Activated CD4-positive, alpha-beta memory T cell treated with anti-CD3 and anti-CD28 coated beads for 36 hours (primary cell): ENCODE data around the gene TMC3. TPM values are rescaled to one million over a fixed set of nuclear protein-coding genes. Genes with fewer than 3 reads are reported as not detected.
"Not testable (repeated sequence)": the region's sequence is repeated elsewhere in the genome, so short reads cannot be mapped to it uniquely, and the experiment has no call there.

Source experiments
- CTCF ChIA-PET: fragments of 350-600 bp; sonication (Branson Sonifier 250); formaldehyde crosslinking; loops from one replicate; lab custom pipeline; 2021; ENCODE audit warnings: antibody characterized with exemption, inconsistent platforms; lab: Charles Lee
- POLR2A ChIA-PET: fragments of 350-600 bp; sonication (Branson Sonifier 250); formaldehyde crosslinking; loops from one replicate; lab custom pipeline; 2021; ENCODE audit warnings: antibody characterized with exemption; lab: Charles Lee
- DNase-seq: peaks from one replicate; pipeline ENCODE4 v3.0.0-alpha.2; 2020
- H3K27ac Mint-ChIP-seq: one replicate; pipeline ENCODE4 v1.8.0; 2021; ENCODE audit warnings: mixed read lengths
- H3K27me3 Mint-ChIP-seq: one replicate; pipeline ENCODE4 v1.8.0; 2021; ENCODE audit warnings: mixed read lengths
- H3K36me3 Mint-ChIP-seq: one replicate; pipeline ENCODE4 v1.8.0; 2021; ENCODE audit warnings: mixed read lengths
- H3K4me1 Mint-ChIP-seq: one replicate; pipeline ENCODE4 v1.8.0; 2021; ENCODE audit warnings: low read depth, mixed read lengths
- H3K4me3 Mint-ChIP-seq: one replicate; pipeline ENCODE4 v1.8.0; 2021; ENCODE audit warnings: mild to moderate bottlenecking, mixed read lengths
- H3K9me3 Mint-ChIP-seq: one replicate; pipeline ENCODE4 v1.8.0; 2021; ENCODE audit warnings: mixed read lengths
- intact Hi-C: fragments of 100-400 bp; cut with micrococcal nuclease; formaldehyde crosslinking; loops from one replicate; pipeline ENCODE4 v1.15.1; 2023
- total RNA-seq, 2 experiments: library from RNA; stranded (reverse); gene quantifications; one replicate each; pipeline ENCODE4 v1.2.3, GENCODE V29; 2021

Gene TMC3
- total RNA-seq, result not detected

GRCh38 chr15:81373775-81374395 is at the start of gene TMC3:
Gene TMC3, minus strand, starts transcription at chr15:81374213. Its CDS starts 136 bp downstream, at chr15:81374077.
- H3K9me3 Mint-ChIP-seq, result no peaks in the 10 kb centered on the region
- H3K27ac Mint-ChIP-seq, result no peak within 1 kb of the TSS
- no peaks in the 10 kb centered on the region for H3K27me3 Mint-ChIP-seq
- no peak within 1 kb of the TSS for H3K4me3 Mint-ChIP-seq
- CTCF ChIA-PET, result interaction anchor here (0.6 kb wide), 1 partner anchor 1016 kb away, joined by 3 read pairs; no protein-coding TSS in a partner anchor
- intact Hi-C loops, result no loop called here
- POLR2A ChIA-PET, result no interaction called here
- H3K4me1 Mint-ChIP-seq, result no peaks in the 10 kb centered on the region
- H3K36me3 Mint-ChIP-seq, result no peaks in the 10 kb centered on the region
- no peak for DNase-seq

- peaks cover 5% of the 10 kb centered on the region for H3K27me3 Mint-ChIP-seq
- H3K4me3 Mint-ChIP-seq, result no peak overlapping the region
- no peak for DNase-seq
- ChIA-PET CTCF (interaction anchor here (0.7 kb wide), 1 partner anchor 20 kb away, joined by 3 read pairs; no protein-coding TSS in a partner anchor), POLR2A (interaction anchor here (0.7 kb wide), 1 partner anchor 51 kb away, joined by 3 read pairs; no protein-coding TSS in a partner anchor)
- no peaks in the 10 kb centered on the region for H3K36me3 Mint-ChIP-seq
- no peaks in the 10 kb centered on the region for H3K4me1 Mint-ChIP-seq
- no peaks in the 10 kb centered on the region for H3K9me3 Mint-ChIP-seq
- H3K27ac Mint-ChIP-seq, result no peak overlapping the region
- intact Hi-C loops, result no loop called here
These were observed 47.4 kb upstream of the TMC3 start for GRCh38 chr15:81421461-81421860.

GRCh38 chr15:81419332-81419943 is 45.4 kb upstream of the TMC3 start:
- Mint-ChIP-seq H3K4me1 (peaks cover 4% of the 10 kb centered on the region), H3K27ac (no peak overlapping the region), H3K4me3 (no peak overlapping the region), H3K27me3 (peaks cover 5% of the 10 kb centered on the region), H3K36me3 (no peaks in the 10 kb centered on the region), H3K9me3 (no peaks in the 10 kb centered on the region)
- intact Hi-C loops, result no loop called here
- DNase-seq, result no peak
- ChIA-PET CTCF (no interaction called here), POLR2A (no interaction called here)

- Mint-ChIP-seq H3K27ac (no peak overlapping the region), H3K4me3 (no peak overlapping the region), H3K4me1 (peaks cover 4% of the 10 kb centered on the region), H3K27me3 (peaks cover 9% of the 10 kb centered on the region), H3K9me3 (no peaks in the 10 kb centered on the region), H3K36me3 (no peaks in the 10 kb centered on the region)
- intact Hi-C loops, result no loop called here
- ChIA-PET CTCF (no interaction called here), POLR2A (no interaction called here)
- no peak for DNase-seq
These were observed 44.9 kb upstream of the TMC3 start for GRCh38 chr15:81418891-81419290.

- H3K4me1 Mint-ChIP-seq, result peaks cover 4% of the 10 kb centered on the region
- intact Hi-C loops, result no loop called here
These were observed 44.4 kb upstream of the TMC3 start for GRCh38 chr15:81418444-81418843.

GRCh38 chr15:81414274-81414968 is 40.4 kb upstream of the TMC3 start:
- H3K4me1 Mint-ChIP-seq, DNase-seq, POLR2A ChIA-PET, H3K27ac Mint-ChIP-seq, H3K36me3 Mint-ChIP-seq, H3K9me3 Mint-ChIP-seq, H3K4me3 Mint-ChIP-seq: not testable (repeated sequence)
- CTCF ChIA-PET, result interaction anchor here (1.6 kb wide), 1 partner anchor 139 kb away, joined by 4 read pairs; no protein-coding TSS in a partner anchor
- H3K27me3 Mint-ChIP-seq, result peaks cover 15% of the 10 kb centered on the region
- intact Hi-C loops, result loop anchor here (5.0 kb wide), 1 partner anchor 222 kb away; no protein-coding TSS in a partner anchor

More at GRCh38 chr15:81418444-81418843, 44.4 kb upstream of the TMC3 start:
- no peaks in the 10 kb centered on the region for H3K9me3 Mint-ChIP-seq
- no peaks in the 10 kb centered on the region for H3K36me3 Mint-ChIP-seq
- DNase-seq, result no peak
- no peak overlapping the region for H3K27ac Mint-ChIP-seq
- CTCF ChIA-PET, result no interaction called here
- H3K27me3 Mint-ChIP-seq, result peaks cover 11% of the 10 kb centered on the region
- H3K4me3 Mint-ChIP-seq, result no peak overlapping the region
- POLR2A ChIA-PET, result no interaction called here

- Mint-ChIP-seq H3K27me3 (peaks cover 15% of the 10 kb centered on the region), H3K36me3 (no peaks in the 10 kb centered on the region), H3K9me3 (no peaks in the 10 kb centered on the region), H3K4me3 (no peak overlapping the region), H3K27ac (no peak overlapping the region), H3K4me1 (peaks cover 9% of the 10 kb centered on the region)
- ChIA-PET POLR2A (no interaction called here), CTCF (no interaction called here)
- intact Hi-C loops, result loop anchor here (2.0 to 5.0 kb wide), 2 partner anchors 25 to 222 kb away; no protein-coding TSS in a partner anchor
- no peak for DNase-seq
These were observed 39.8 kb upstream of the TMC3 start for GRCh38 chr15:81413851-81414250.

GRCh38 chr15:81411969-81412633 is 38.1 kb upstream of the TMC3 start:
- CTCF ChIA-PET, result interaction anchor here (3.4 kb wide), 1 partner anchor 143 kb away, joined by 8 read pairs; no protein-coding TSS in a partner anchor
- no peak overlapping the region for H3K27ac Mint-ChIP-seq
- no peaks in the 10 kb centered on the region for H3K36me3 Mint-ChIP-seq
- intact Hi-C loops, result loop anchor here (2.0 to 5.0 kb wide), 2 partner anchors 23 to 220 kb away; no protein-coding TSS in a partner anchor
- H3K27me3 Mint-ChIP-seq, result peaks cover 20% of the 10 kb centered on the region
- no peak overlapping the region for H3K4me3 Mint-ChIP-seq
- POLR2A ChIA-PET, result no interaction called here
- no peaks in the 10 kb centered on the region for H3K9me3 Mint-ChIP-seq
- H3K4me1 Mint-ChIP-seq, result peaks cover 9% of the 10 kb centered on the region
- DNase-seq, result no peak

- Mint-ChIP-seq H3K4me1 (peaks cover 9% of the 10 kb centered on the region), H3K36me3 (no peaks in the 10 kb centered on the region), H3K9me3 (no peaks in the 10 kb centered on the region), H3K4me3 (no peak overlapping the region), H3K27ac (no peak overlapping the region), H3K27me3 (peaks cover 20% of the 10 kb centered on the region)
- intact Hi-C loops, result loop anchor here (5.0 kb wide), 1 partner anchor 219 kb away; no protein-coding TSS in a partner anchor
- ChIA-PET CTCF (interaction anchor here (0.8 to 3.6 kb wide), 9 partner anchors 11 to 698 kb away, joined by 3 to 23 read pairs (median 3); no protein-coding TSS in a partner anchor), POLR2A (no interaction called here)
- no peak for DNase-seq
These were observed 37.0 kb upstream of the TMC3 start for GRCh38 chr15:81411051-81411450.

- H3K36me3 Mint-ChIP-seq, result no peaks in the 10 kb centered on the region
- peaks cover 9% of the 10 kb centered on the region for H3K4me1 Mint-ChIP-seq
- H3K27ac Mint-ChIP-seq, result no peak overlapping the region
- H3K4me3 Mint-ChIP-seq, result no peak overlapping the region
- CTCF ChIA-PET, result interaction anchor here (0.8 to 3.6 kb wide), 10 partner anchors 10 to 699 kb away, joined by 3 to 23 read pairs (median 4); no protein-coding TSS in a partner anchor
- H3K27me3 Mint-ChIP-seq, result peaks cover 20% of the 10 kb centered on the region
- H3K9me3 Mint-ChIP-seq, result no peaks in the 10 kb centered on the region
- POLR2A ChIA-PET, result no interaction called here
- intact Hi-C loops, result loop anchor here (5.0 kb wide), 1 partner anchor 218 kb away; no protein-coding TSS in a partner anchor
- DNase-seq, result peak; percentile 11
These were observed 36.3 kb upstream of the TMC3 start for GRCh38 chr15:81410318-81410753.

- no peak for DNase-seq
- ChIA-PET CTCF (interaction anchor here (1.2 to 3.6 kb wide), 5 partner anchors 8 to 142 kb away, joined by 3 to 23 read pairs (median 12); no protein-coding TSS in a partner anchor), POLR2A (interaction anchor here (1.7 kb wide), 1 partner anchor 138 kb away, joined by 4 read pairs; no protein-coding TSS in a partner anchor)
- Mint-ChIP-seq H3K27ac (no peak overlapping the region), H3K27me3 (peaks cover 8% of the 10 kb centered on the region), H3K4me1 (peaks cover 5% of the 10 kb centered on the region), H3K36me3 (no peaks in the 10 kb centered on the region), H3K9me3 (no peaks in the 10 kb centered on the region), H3K4me3 (no peak overlapping the region)
- intact Hi-C loops, result no loop called here
These were observed 33.7 kb upstream of the TMC3 start for GRCh38 chr15:81407718-81408117.
